HG02938 (cell line): ENCODE results near the gene NSMCE3.

Source experiments
- ATAC-seq: cut with Tn5 transposase; IDR thresholded peaks from one replicate; pipeline ENCODE4 v1.9.1; 2021; ENCODE audit warnings: mild to moderate bottlenecking, moderate library complexity; ENCODE audit not compliant: unreplicated experiment

Gene NSMCE3

GRCh38 chr15:29269485-29270168 lies at the start of gene NSMCE3:
TSS of gene NSMCE3 (minus strand) at chr15:29269822. CDS start at chr15:29269705, 117 bp downstream.
- peak; percentile 81 for ATAC-seq

DNA sequence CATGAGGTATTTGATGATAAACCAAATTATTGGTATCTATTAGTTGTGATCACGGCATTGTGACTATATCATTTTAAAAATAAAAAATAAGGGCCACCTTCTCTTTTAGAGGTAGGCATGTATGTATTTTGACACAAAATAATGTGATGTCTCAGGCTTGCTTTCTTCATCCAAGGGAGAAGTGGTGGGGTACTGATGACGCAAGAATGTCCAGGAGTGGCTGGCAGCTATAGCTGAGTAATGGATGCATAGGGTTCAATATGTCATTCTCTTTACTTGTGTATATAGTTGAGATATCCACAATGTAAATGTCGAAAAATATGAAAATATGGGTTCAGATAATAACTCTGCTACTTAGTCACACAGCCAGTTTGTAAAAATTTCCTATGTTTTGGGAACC lies 46.8 kb upstream of the NSMCE3 start:
- ATAC-seq, result no peak

DNA sequence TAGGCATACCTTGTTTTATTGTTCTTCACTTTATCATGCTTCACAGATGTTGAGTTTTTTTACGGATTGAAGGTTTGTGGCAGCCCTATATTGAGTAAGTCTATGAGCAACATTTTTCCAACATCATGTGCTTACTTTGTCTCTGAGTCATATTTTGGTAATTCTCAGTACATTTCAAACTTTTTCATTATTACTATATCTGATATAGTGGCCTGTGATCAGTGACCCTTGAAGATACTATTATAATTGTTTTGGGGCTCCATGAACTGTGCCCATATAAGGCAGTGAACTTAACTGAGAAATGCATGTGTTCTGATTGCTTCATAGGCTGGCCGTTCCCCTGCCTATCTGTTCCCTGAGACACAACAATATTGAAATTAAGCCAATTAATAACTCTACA lies 42.8 kb upstream of the NSMCE3 start:
- ATAC-seq, result no peak

DNA sequence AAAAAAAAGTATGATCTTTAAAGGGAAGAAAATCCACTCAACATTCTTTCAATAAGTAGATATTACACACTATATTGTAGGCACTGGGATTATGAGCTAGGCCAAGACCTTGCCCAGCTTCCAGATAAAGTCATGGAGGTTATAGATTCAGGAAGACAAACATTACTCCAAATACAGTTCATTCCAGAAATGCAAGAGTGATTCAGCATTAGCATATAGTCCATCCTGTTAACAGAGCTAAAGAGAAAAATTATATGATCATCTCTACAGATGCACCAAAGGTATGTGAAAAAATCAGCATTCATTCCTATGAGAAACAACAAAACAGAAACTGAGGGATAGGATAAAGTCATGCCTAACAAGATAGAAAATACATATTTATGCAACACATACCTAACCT lies 42.1 kb upstream of the NSMCE3 start:
- no peak for ATAC-seq

- peak; percentile 65 for ATAC-seq
Measured at GRCh38 chr15:29309139-29309538, 39.5 kb upstream of the NSMCE3 start.

GRCh38 chr15:29308299-29308698 lies 38.7 kb upstream of the NSMCE3 start:
- ATAC-seq, result no peak

- ATAC-seq, result no peak
Measured at GRCh38 chr15:29305556-29305955, 35.9 kb upstream of the NSMCE3 start.

DNA sequence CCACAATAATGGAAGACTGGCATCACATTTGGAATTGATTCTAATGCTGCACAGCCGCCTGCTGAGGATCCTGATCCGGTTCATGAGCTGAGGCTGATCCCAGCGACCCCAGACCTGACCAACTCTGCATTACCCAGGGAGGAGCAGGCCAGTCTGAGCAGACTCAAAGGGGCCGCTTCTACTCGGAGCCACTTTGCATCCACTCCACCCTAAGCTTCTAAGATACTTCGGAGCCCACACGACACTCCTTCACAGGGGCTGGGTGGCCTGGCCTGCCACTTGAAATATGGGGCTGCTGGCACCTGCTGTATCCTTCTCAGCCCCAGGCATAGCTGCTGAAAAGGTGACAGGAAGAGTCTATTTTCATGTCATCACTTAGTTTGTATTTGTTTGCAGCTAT lies 33.2 kb upstream of the NSMCE3 start:
- no peak for ATAC-seq

DNA sequence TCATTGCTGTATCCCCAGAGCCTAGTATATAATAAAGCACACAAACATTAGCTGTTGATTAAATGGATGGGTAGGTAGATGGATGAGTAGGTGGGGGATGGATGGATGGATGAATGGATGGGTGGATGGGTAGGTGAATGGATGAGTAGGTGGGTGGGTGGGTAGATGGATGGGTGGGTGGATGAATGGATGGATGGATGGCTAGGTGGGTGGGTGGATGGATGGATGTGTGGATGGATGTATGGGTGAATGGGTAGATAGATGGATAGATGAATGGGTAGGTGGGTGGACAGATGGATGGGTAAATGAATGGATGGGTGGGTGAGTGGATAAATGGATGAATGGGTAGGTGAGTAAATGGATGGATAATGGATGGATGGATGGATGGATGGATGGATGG lies 30.2 kb upstream of the NSMCE3 start:
- ATAC-seq, result no peak

GRCh38 chr15:29299331-29299730 lies 29.7 kb upstream of the NSMCE3 start:
- ATAC-seq, result no peak

DNA sequence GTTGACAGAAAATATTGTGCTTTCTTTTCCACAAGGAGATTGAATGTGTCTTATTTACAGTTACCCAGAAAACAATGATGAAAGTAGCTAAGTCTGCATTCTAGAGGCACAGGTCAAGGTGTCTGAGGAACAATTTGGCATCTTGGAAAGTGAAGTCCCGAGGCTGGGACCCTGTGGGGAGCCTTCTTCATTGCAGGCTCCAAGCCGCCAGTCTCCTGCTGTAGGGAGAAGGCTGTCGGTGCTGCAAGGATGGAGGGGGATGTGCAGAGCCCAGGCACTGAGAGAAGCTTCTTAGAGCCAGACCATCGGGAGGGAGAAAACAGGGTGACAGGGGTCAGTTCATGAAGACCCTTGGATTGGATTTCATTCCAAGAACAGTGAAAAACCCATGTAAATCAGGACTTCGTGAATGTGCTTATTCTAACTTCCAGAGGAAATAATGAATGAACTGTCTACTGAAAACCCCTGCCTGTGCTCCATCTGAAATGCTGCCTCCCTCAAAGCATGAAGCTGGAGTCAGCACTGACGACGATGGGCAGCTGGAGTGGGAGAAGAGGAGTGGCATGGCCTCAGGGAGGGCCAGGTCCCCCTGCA lies 25.2 kb upstream of the NSMCE3 start:
- ATAC-seq, result no peak

DNA sequence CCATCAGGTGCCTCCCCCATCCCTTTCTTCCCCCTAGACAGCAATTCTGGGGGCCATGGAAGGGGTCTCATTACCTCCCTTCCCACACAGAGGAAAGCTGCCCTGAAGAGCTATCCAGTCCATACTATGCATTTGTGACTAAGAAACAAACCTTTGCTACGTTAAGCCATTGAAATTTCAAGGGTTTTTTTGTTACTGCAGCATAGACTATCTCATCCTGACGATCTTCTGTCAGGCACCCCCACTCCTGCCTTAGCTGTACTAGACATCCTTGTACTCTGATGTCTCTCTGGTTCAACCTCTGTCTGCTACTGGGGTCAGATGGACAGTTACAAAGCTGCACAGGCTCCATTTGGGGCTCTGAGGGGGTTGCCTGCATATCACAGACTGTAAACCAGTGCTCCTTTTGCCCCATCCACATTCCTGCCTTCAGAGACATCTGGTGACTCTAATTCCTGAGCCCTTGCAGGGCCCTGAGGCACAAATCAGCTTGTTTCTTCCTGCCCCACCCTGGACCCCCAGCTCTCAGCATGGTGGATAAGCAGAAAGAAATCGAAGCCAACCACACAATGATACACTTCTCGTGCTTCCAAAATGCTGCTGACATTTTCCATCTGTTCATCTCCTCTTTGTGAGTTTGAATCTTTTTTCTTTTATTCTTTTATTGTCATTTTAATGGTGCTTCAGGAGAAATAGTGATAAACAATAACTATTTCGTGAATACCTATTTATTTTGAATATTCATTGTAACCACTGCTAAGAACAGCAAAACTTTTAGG lies 21.6 kb upstream of the NSMCE3 start:
- no peak for ATAC-seq

DNA sequence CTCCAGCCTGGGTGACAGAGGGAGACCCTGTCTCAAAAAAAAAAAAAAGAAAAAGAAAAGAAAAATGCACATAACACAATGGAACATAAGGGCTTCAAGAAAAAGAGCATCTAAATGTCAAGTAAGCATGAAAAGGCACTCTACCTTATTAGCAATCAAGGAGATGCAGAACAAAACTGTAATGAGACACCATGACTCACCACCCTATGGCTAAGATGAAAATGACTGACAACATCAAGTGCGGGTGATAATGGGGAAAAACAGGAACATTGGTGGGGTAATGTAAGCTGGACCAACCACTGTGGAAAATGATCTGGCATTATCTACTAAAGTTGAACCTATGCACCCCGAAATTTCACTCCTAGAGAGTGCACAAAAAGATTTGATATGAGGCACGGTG lies 19.6 kb upstream of the NSMCE3 start:
- ATAC-seq, result no peak

DNA sequence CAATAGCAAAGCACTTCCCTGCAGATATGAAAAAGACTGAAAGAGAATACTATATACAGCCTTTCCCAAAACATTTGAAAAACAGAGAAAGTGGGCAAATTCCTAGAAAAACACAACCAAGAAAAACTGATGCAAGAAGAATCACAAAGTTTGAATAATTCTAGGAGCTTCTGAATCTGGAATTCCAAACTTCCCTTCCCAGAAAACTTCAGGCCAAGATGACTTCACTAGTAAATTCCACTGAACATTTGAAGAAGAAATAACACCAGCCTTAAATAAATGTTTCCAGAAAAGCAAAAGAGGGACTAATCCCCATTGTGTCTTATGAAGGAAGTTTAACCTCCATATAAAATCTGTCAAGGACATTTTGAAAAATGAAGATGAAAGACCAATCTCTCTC lies 15.8 kb upstream of the NSMCE3 start:
- no peak for ATAC-seq

GRCh38 chr15:29283381-29283780 lies 13.8 kb upstream of the NSMCE3 start:
- ATAC-seq, result no peak

- no peak for ATAC-seq
Measured at GRCh38 chr15:29280514-29280913, 10.9 kb upstream of the NSMCE3 start.

DNA sequence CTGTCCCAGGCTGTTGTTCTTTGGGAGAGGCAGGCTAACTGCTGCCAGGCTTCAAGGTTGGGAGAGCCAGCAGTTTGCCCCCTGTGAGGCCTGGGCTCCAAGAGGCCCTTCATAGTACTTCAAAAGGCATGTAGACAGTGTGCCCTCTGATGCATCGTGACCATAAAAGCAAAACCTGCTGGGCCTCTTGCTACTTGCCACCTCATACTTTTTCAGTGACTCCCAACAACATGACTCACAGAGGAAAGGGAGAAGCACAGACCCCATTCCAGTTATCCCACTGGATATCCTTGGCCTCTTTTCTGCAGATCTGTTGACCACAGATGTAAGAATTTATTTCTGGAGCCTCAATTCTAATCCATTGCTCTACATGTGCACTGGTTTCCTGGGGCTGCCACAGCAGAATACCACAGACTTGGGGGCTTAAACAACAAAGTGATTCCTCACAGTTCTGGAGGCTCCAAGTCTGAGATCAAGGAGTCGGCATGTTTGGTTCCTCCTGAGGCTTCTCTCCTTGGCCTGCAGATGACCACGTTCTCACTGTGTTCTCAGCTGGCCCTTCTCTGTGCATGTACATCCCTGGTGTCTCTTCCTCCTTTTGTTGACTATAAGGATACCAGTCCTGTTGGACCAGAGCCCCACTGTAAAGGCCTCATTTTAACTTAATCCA lies 8.9 kb upstream of the NSMCE3 start:
- no peak for ATAC-seq

DNA sequence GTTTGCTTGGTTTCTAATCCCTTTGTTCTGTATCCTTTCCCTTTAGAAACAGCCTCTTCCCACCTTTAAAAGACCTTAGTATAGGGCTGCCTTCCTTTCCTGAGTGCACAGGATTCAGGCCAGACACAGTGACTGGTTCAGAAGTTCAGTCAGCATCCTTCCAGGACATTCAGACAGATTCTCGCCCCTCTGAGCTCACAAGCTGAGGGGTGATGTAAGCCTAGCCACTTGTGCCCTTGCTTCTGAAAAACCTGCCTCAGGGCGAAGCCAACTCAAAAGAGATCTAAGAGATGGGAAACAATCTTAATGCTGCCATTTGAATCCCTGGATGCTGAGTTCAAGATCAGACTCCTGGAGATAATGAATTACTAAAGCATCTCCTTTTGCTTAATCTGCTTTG lies 6.7 kb upstream of the NSMCE3 start:
- no peak for ATAC-seq

GRCh38 chr15:29275855-29276254 lies 6.2 kb upstream of the NSMCE3 start:
- ATAC-seq, result no peak

- no peak for ATAC-seq
Measured at GRCh38 chr15:29274946-29275345, 5.3 kb upstream of the NSMCE3 start.

DNA sequence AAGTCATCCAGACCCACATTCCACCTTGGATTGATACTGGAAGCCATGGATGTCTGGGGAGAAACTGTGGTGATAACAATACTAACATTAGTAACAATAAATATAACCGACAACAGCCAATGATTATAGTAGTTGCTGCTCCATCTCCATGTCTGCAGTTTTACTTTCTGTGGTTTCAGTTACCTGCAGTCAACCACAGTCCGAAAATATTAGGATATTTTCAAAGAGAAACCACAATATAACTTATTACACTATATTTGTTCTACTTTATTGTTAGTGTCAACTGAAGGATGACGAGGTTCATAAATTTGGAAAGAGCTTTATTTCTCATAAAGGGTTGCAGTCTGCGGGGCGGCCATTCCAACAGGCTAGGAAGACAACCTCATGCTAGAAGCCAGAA lies 2.6 kb upstream of the NSMCE3 start:
- ATAC-seq, result no peak

- no peak for ATAC-seq
Measured at GRCh38 chr15:29270976-29271375, 1.4 kb upstream of the NSMCE3 start.
